Left ventricle myocardium superior (tissue), 1 donor: Measurements from ENCODE around the gene ZC3H12A. TPM values are rescaled to one million over a fixed set of nuclear protein-coding genes. Genes with fewer than 3 reads are reported as not detected.
A peak's percentile ranks its signal among the peaks of the same experiment; 100 is the strongest.

Experiments
- ATAC-seq: fragments of 200-7000 bp; cut with Tn5 transposase; one replicate; pipeline ENCODE4 v1.9.1; 2020; ENCODE audit warnings: mild to moderate bottlenecking, moderate library complexity
- DNase-seq: peaks from one replicate; pipeline ENCODE4 v3.0.0-alpha.2; 2020
- intact Hi-C: fragments of 100-400 bp; cut with micrococcal nuclease; formaldehyde crosslinking; loops from one replicate; pipeline ENCODE4 v1.11.0; 2022
- total RNA-seq: library from RNA; stranded (reverse); fragmentation: NEBNext Ultra II Directional; extraction: Animal tissue kit (Norgen Biotek cat#: 25700); gene quantifications from one replicate; pipeline ENCODE4 v1.2.1, GENCODE V29; 2021
- donor health status: DM: no; HTN: yes; CAD: no; lungs with severe emphysema.

ZC3H12A gene
- total RNA-seq, 1 donor from 2014 or later: 4.3 TPM

- ATAC-seq: peak; percentile 49
- intact Hi-C loops: no loop called here
- DNase-seq: peak; percentile 70
Measured at GRCh38 chr1:37476460-37477197, 2.2 kb downstream of the ZC3H12A start.

- intact Hi-C loops: no loop called here
- DNase-seq: peak; percentile 47
- ATAC-seq: no peak
Measured at GRCh38 chr1:37477198-37477931, 3.0 kb downstream of the ZC3H12A start.

DNA sequence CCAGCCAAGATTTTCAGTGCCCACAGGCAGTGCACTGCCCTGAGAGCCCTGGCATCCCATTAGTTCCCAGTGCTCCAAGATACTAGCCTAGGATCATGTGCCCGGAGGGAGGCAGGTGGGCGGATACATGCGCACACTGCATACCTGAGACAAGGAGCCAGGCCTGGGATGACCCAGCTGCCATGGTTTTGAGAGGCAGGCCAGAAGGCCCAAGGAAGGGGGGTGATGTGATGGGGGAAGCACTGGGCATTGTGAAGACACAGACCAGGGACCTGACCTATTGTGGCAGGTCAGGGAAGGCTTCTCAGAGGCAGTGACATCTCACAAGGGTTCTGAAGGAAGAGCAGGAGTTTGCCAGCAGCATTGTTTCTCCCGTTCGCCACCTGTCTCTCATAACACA is 3.6 kb downstream of the ZC3H12A start:
- ATAC-seq (no peak), DNase-seq (no peak)
- intact Hi-C loops: no loop called here

DNA sequence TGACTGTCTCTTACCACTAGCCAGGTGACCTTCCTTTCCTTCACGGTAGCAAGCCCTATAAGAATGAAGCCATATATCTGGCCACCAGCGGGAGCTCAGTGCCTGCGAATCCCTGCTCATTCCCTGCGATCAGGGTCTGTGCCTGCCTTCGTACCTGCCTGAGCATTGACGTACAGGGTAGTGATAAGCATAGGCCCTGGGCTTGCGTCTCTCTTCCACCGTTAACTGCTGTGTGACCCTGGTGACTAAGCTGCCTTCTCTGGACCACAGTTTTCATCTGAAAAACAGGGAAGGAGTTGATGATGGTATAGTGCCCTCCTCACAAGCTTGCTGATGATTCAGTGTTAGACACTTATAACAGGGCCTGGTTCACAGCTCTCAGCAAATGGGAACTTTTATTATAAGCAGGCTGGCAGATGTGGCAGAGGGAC is 4.1 kb downstream of the ZC3H12A start:
- no peak for ATAC-seq
- no peak for DNase-seq
- intact Hi-C loops: no loop called here

DNA sequence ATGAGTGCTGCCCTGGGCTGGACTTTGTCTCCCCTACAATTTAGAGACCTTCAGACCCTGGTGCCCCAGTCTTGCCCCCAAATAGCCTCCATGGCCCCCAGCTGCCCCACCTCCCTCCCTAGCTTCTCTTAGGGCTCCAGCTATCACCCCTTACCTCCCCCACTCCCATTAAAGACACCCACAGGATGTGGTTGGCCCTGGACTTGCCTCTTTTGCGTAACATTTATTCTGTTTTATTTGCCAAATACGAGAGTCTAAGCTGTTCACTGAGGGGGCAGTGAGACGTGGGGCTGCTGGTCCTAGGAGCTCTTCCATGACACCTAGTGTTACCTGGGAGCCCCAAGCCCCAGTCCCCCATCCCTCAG is 4.5 kb downstream of the ZC3H12A start:
- DNase-seq: no peak
- intact Hi-C loops: no loop called here
- ATAC-seq: no peak

DNA sequence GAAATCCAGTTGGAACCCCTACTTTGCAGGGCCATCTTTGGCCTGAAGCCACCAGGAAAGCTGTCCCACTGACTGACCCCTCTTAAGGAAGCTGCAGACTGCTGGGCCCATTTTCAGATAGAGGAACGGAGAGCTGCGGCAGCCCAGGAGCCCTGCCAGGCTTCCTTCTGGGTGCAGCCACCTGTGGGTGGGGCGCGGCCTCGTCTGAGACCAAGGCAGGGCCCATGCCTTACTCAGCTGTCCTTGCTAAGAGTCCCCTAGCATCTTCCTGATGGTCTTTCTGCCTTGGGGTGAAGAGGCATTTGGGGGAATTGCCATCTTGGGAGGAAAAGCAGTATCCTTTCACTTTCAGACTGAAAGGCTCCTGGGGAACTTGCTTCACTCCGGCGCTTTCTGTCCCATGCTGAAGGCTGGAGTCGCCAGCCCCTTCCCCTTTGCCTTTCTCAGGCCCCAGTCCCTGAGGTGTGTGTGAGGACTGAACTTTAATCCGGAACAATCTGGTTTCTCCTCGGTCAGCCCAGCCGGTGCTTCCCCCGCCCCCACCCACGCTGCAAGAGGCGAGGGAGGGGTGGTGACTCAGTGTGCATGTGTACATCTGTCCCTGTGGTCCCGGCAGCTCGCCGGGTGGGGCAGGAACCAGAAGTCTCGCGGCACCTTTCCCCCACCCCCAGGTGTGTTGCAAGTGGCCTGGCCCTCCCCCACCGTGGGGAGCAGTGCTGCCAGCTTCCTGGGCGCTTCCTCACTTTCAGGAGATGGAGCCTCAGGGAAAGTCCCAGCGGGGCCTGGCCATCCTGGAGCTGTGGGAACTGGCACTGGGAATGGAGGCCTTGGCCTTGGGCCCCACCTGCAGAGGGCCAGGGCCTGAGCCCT is 5.1 kb downstream of the ZC3H12A start:
- peak; percentile 48 for ATAC-seq
- DNase-seq: peak; percentile 84
- intact Hi-C loops: no loop called here

GRCh38 chr1:37480125-37480466 is 5.7 kb downstream of the ZC3H12A start:
- ATAC-seq (no peak), DNase-seq (no peak)
- intact Hi-C loops: no loop called here

DNA sequence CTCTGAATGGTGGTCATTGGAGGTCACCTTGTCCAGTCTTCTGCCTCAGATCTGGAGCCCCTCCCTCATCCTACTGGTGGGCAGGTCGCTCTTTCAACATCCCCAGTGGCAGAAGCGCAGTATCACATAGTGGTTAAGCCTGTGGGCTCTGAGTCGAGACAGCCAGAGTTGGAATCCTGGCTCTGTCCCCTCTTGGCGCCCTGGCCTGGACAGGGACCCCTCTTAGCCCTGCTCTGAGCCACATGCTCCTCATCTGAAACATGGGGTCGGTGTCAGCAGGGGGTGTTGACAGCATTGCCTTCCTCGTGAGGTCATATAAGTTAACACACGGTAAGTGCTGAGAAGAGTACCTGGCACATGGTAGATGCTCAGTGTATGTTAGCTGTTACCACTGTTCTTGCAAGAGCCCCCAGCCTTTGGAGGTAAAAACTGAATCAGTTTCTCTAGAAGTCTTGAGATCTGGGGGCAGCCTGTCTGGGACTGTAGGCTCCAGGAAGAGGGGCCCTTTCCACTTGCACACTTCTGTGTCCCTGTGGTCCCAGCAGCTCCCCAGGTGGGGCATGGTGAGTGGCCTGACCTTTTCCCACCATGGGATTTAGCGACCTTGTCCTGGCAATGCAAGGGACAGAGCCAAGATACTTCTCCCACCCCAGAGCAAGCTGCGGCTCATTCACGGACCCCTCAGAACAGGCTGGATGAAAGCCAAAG is 6.4 kb downstream of the ZC3H12A start:
- intact Hi-C loops: no loop called here
- ATAC-seq (no peak), DNase-seq (no peak)

- intact Hi-C loops: no loop called here
- no peak for ATAC-seq
- DNase-seq: no peak
Measured at GRCh38 chr1:37481289-37482003, 7.1 kb downstream of the ZC3H12A start.

- intact Hi-C loops: no loop called here
- DNase-seq (no peak), ATAC-seq (no peak)
Measured at GRCh38 chr1:37482004-37482785, 7.8 kb downstream of the ZC3H12A start.

GRCh38 chr1:37482796-37483744 is 8.7 kb downstream of the ZC3H12A start:
- ATAC-seq (no peak), DNase-seq (no peak)
- intact Hi-C loops: no loop called here

GRCh38 chr1:37483785-37484184 is 9.4 kb downstream of the ZC3H12A start:
- ATAC-seq (no peak), DNase-seq (no peak)
- intact Hi-C loops: no loop called here

GRCh38 chr1:37484325-37485051 is 10.1 kb downstream of the ZC3H12A start:
- peak; percentile 2 for ATAC-seq
- intact Hi-C loops: no loop called here
- no peak for DNase-seq

DNA sequence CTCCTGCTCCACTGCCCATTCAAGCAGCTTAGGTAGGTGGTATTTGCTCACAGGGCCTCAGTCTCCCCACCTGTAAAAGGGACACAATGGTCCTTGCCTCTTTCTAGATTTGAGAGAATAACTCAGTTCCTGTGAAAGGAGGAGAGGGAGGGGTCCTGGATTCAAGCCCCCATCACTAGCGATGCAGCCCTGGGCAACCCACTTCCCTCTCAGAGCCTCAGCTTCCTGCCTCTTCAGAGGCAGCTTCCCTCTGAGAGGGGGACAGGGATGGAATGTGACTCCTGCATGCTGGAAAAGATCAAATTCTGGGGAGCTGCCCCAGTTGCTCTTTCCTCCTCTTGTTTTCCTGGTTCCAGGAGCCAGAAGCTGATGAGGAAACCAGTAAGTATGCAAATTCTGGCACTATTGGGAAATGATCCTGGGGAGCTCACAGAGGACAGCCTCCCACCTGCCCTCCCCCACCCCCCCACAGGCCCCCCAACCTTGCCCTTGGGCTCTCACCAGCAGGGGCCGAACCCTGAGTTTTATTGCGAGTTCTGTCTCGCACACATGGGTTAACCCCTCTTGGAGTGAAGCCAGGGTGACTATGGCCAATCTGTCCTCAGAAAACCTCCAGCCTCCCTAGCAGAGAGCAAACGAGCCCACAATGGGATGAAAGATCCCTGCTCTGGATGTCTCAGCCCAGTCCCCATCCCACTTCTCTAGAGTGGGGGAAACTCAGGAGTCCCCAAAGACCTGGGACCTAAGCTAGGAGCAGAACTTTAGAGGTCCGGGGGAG is 11.7 kb downstream of the ZC3H12A start:
- DNase-seq (no peak), ATAC-seq (peak; percentile 8)
- intact Hi-C loops: no loop called here
